SU-DHL-6 (cell line): ENCODE data around the gene FYB1.

Source experiments
- H2AFZ ChIP-seq: fragments of 200-600 bp; sonication (generic); 2 replicates; pipeline ENCODE4 v1.6.1; 2014; ENCODE audit warnings: low read depth, mild to moderate bottlenecking, moderate library complexity, mixed read lengths, antibody characterized with exemption, low read length; ENCODE audit not compliant: severe bottlenecking
- H3F3A ChIP-seq: fragments of 200-600 bp; shearing (Covaris generic); 2 replicates; pipeline ENCODE4 v1.6.0; 2016; ENCODE audit warnings: antibody characterized with exemption, mild to moderate bottlenecking; ENCODE audit not compliant: insufficient read depth
- H3K27ac ChIP-seq: fragments of 200-600 bp; sonication (generic); 2 replicates; pipeline ENCODE4 v1.5.1; 2016; ENCODE audit warnings: low read depth, mild to moderate bottlenecking, low read length, moderate library complexity, mixed read lengths
- H3K27me3 ChIP-seq: fragments of 200-600 bp; sonication (generic), shearing (Covaris generic); 2 replicates; pipeline ENCODE4 v1.6.0; 2014; ENCODE audit warnings: mild to moderate bottlenecking, low read length
- H3K36me3 ChIP-seq: fragments of 200-600 bp; sonication (generic); 2 replicates; pipeline ENCODE4 v1.6.1; 2014; ENCODE audit warnings: mild to moderate bottlenecking, low read length, mixed read lengths
- H3K4me2 ChIP-seq: fragments of 300-600, 200-600 bp; shearing (Covaris generic), sonication (generic); 2 replicates; pipeline ENCODE4 v1.6.0; 2014; ENCODE audit warnings: low read length, low read depth, mild to moderate bottlenecking; ENCODE audit not compliant: poor library complexity, severe bottlenecking
- H3K4me3 ChIP-seq: fragments of 200-600 bp; sonication (generic); 2 replicates; pipeline ENCODE4 v1.5.1; 2014; ENCODE audit warnings: antibody characterized with exemption, low read length, mild to moderate bottlenecking, mixed read lengths; ENCODE audit not compliant: insufficient read depth, poor library complexity, severe bottlenecking
- H3K79me2 ChIP-seq: fragments of 200-600 bp; sonication (generic); 2 replicates; pipeline ENCODE4 v1.6.1; 2014; ENCODE audit warnings: mild to moderate bottlenecking, low read length, moderate library complexity; ENCODE audit not compliant: insufficient read depth
- H3K9ac ChIP-seq: fragments of 200-600 bp; sonication (generic); 2 replicates; pipeline ENCODE4 v1.7.0; 2014; ENCODE audit warnings: mild to moderate bottlenecking, low read length
- H3K9me2 ChIP-seq: fragments of 200-600 bp; sonication (generic); replicated peaks from 2 replicates; pipeline ENCODE4 v1.6.1; 2014; ENCODE audit warnings: low read length; ENCODE audit not compliant: insufficient read depth
- H3K9me3 ChIP-seq: fragments of 200-600 bp; sonication (generic); 2 replicates; pipeline ENCODE4 v1.6.1; 2014; ENCODE audit warnings: low read length, mixed read lengths; ENCODE audit not compliant: insufficient read depth
- H4K20me1 ChIP-seq: fragments of 200-600 bp; sonication (generic); 2 replicates; pipeline ENCODE4 v1.6.1; 2014; ENCODE audit warnings: low read depth, mild to moderate bottlenecking, antibody characterized with exemption, low read length, moderate library complexity, mixed read lengths
- CTCF ChIP-seq: fragments of 200-600 bp; sonication (generic); IDR thresholded peaks from one replicate; pipeline ENCODE4 v1.5.1; 2017; ENCODE audit warnings: antibody characterized with exemption, mild to moderate bottlenecking, low read length, moderate library complexity; ENCODE audit not compliant: insufficient read depth, poor library complexity, severe bottlenecking
- EZH2phosphoT487 ChIP-seq: fragments of 200-600 bp; sonication (generic), shearing (Covaris generic); conservative IDR thresholded peaks from 2 replicates; pipeline ENCODE4 v1.6.1; 2018; ENCODE audit warnings: mild to moderate bottlenecking, antibody characterized with exemption, low read length, moderate library complexity, mixed read lengths

Gene FYB1

DNA sequence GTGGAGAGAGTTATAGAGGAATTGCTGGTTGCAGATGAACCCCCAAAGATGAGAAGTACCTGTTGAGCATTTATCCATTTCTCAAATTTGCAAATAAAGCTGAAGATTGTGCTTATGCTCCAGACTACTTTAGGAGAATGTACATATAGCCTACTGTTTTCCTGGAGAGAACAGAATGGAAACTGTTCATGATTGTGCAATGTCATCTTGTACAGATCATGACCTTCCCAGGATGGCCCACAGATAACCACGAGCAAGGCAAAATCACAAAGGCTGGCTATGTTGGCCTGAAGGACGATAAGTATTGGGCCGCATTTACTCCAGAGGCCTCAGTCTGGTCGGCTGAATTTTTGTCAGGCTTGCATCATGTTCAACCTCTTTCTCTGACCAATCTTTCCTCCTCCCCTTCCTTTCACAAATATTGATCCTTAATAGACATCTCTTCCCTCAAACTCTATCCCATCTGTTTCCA lies 116.6 kb downstream of the FYB1 start:
- Histone ChIP-seq H3K9ac (no peak overlapping the region), H3K27ac (no peak overlapping the region), H4K20me1 (no peaks in the 10 kb centered on the region), H3K4me3 (no peak overlapping the region), H3K27me3 (no peaks in the 10 kb centered on the region), H3K9me2 (no peaks in the 10 kb centered on the region), H3F3A (no peaks in the 10 kb centered on the region), H2AFZ (no peak overlapping the region), H3K36me3 (no peaks in the 10 kb centered on the region), H3K9me3 (no peaks in the 10 kb centered on the region), H3K79me2 (no peaks in the 10 kb centered on the region), H3K4me2 (no peak overlapping the region)
- TF ChIP-seq CTCF, result no peak
- no peak for TF ChIP-seq EZH2phosphoT487

- Histone ChIP-seq H3K4me2 (no peak overlapping the region), H3K36me3 (no peaks in the 10 kb centered on the region), H3K9ac (no peak overlapping the region), H2AFZ (no peak overlapping the region), H3K9me2 (no peaks in the 10 kb centered on the region), H3K9me3 (no peaks in the 10 kb centered on the region), H3K27me3 (no peaks in the 10 kb centered on the region), H3K27ac (no peak overlapping the region), H4K20me1 (no peaks in the 10 kb centered on the region), H3K79me2 (no peaks in the 10 kb centered on the region), H3K4me3 (no peak overlapping the region), H3F3A (no peaks in the 10 kb centered on the region)
- TF ChIP-seq EZH2phosphoT487 (no peak), CTCF (no peak)
These were observed 118.4 kb downstream of the FYB1 start for GRCh38 chr5:39100851-39101396.

DNA sequence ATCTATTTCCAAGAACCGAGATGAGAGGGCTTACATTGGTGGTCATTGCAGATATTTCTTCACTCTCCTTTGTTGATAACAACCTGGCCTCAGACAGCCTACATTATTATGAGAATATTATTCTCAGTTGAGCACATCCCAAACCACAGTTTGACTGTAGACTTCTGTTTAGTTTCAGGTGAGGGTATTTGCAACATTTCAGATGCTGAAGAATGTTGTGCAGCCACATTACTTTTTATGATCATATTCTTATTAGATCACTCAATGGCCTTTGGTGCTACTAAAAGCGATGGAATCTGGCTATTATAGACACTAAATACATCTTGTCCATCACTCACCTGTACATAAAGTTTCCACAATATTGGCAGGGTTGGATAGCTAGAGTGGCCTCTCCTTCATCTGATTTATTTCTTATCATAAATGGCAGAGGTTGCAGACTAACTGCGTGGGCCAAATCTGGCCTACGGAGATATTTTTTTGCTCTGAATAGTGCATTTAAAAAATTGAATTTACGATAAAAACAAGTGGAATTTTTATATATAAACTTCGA lies 119.0 kb downstream of the FYB1 start:
- no peaks in the 10 kb centered on the region for H3F3A ChIP-seq
- H3K4me2 ChIP-seq, result no peak overlapping the region
- no peak overlapping the region for H3K9ac ChIP-seq
- H3K9me3 ChIP-seq, result no peaks in the 10 kb centered on the region
- H3K27ac ChIP-seq, result no peak overlapping the region
- H3K79me2 ChIP-seq, result no peaks in the 10 kb centered on the region
- no peak overlapping the region for H3K4me3 ChIP-seq
- H3K9me2 ChIP-seq, result no peaks in the 10 kb centered on the region
- no peaks in the 10 kb centered on the region for H3K27me3 ChIP-seq
- H4K20me1 ChIP-seq, result no peaks in the 10 kb centered on the region
- TF ChIP-seq EZH2phosphoT487 (no peak), CTCF (no peak)
- no peaks in the 10 kb centered on the region for H3K36me3 ChIP-seq
- no peak overlapping the region for H2AFZ ChIP-seq
